B cell (primary cell): ENCODE results near the gene C19orf73. TPM values are rescaled to one million over a fixed set of nuclear protein-coding genes. Genes with fewer than 3 reads are reported as not detected.

Source experiments
- ATAC-seq: fragments of 200-7000 bp; cut with Tn5 transposase; one replicate; pipeline ENCODE4 v1.10.0; 2021; ENCODE audit warnings: low read depth, mild to moderate bottlenecking, moderate number of reproducible peaks, moderate library complexity
- CTCF ChIA-PET: fragments of 350-600 bp; sonication (Branson Sonifier 250); formaldehyde crosslinking; loops from one replicate; lab custom pipeline; 2021; ENCODE audit warnings: antibody characterized with exemption, inconsistent platforms; lab: Charles Lee
- POLR2A ChIA-PET: fragments of 350-600 bp; sonication (Branson Sonifier 250); formaldehyde crosslinking; loops from one replicate; lab custom pipeline; 2021; ENCODE audit warnings: antibody characterized with exemption; lab: Charles Lee
- DNase-seq: peaks from one replicate; pipeline ENCODE4 v3.0.0; 2013
- H2AFZ ChIP-seq: 2 replicates; pipeline ENCODE4 v1.6.1; 2012; ENCODE audit warnings: mild to moderate bottlenecking, low read depth, low read length; ENCODE audit not compliant: insufficient read depth, poor library complexity, severe bottlenecking
- H3K27ac ChIP-seq, 2 donors: 1 replicate in 1 of 2; 2 replicates in 1 of 2; pipeline ENCODE4 v1.5.1; 2012 to 2013; ENCODE audit warnings: low read length in 2 of 2, mild to moderate bottlenecking in 2 of 2, moderate library complexity in 1 of 2
- H3K27me3 ChIP-seq, 4 experiments: fragments of 200-600 bp in 1 of 4; sonication (generic) in 1 of 4; replicated peaks in 1 of 4; 1 replicate in 2 of 4; 2 replicates in 2 of 4; pipeline versions ENCODE4 v1.6.1 to v1.7.0; 2013 to 2016; ENCODE audit warnings: low read length in 3 of 4, mild to moderate bottlenecking in 2 of 4, mixed read lengths in 1 of 4, moderate library complexity in 1 of 4; ENCODE audit not compliant: insufficient read depth in 4 of 4, control insufficient read depth in 3 of 4; ENCODE audit errors: control extremely low read depth in 1 of 4
- H3K36me3 ChIP-seq, 2 experiments: replicated peaks in 1 of 2; 1 replicate in 1 of 2; 2 replicates in 1 of 2; pipeline versions ENCODE4 v1.6.1 to v1.7.1; 2013; ENCODE audit warnings: low read length in 1 of 2; ENCODE audit not compliant: insufficient read depth in 2 of 2, control insufficient read depth in 1 of 2; ENCODE audit errors: control extremely low read depth in 1 of 2, extremely low read depth in 1 of 2
- H3K4me1 ChIP-seq, 2 donors: fragments of 200-600 bp in 1 of 2; sonication (generic) in 1 of 2; 1 replicate in 1 of 2; 2 replicates in 1 of 2; pipeline versions ENCODE4 v1.5.1 to v1.6.1; 2013 to 2017; ENCODE audit warnings: low read length in 2 of 2; ENCODE audit not compliant: control insufficient read depth in 2 of 2, insufficient read depth in 2 of 2
- H3K4me2 ChIP-seq: replicated peaks from 2 replicates; pipeline ENCODE3; 2012; ENCODE audit warnings: mild to moderate bottlenecking, low read depth, low read length; ENCODE audit not compliant: poor library complexity, severe bottlenecking
- H3K4me3 ChIP-seq, 5 experiments: fragments of 200-600 bp in 1 of 5; sonication (generic) in 1 of 5; 1 replicate in 3 of 5; 2 replicates in 2 of 5; pipeline versions ENCODE4 v1.5.1 to v1.7.0; 2011 to 2016; ENCODE audit warnings: low read length in 4 of 5, mild to moderate bottlenecking in 4 of 5, low read depth in 2 of 5, control low read depth in 1 of 5, moderate library complexity in 1 of 5; ENCODE audit not compliant: insufficient read depth in 1 of 5; ENCODE audit errors: control extremely low read depth in 1 of 5, extremely low read depth in 1 of 5
- H3K79me2 ChIP-seq: fragments of 200-600 bp; sonication (generic); one replicate; pipeline ENCODE4 v1.6.0; 2016; ENCODE audit warnings: low read length; ENCODE audit not compliant: control insufficient read depth, insufficient read depth
- H3K9ac ChIP-seq: fragments of 200-600 bp; sonication (generic); 2 replicates; pipeline ENCODE4 v1.6.1; 2017; ENCODE audit warnings: mild to moderate bottlenecking, low read length, moderate library complexity
- H3K9me3 ChIP-seq, 3 donors: one replicate each; pipeline versions ENCODE4 v1.6.1 to v1.7.1; 2013; ENCODE audit warnings: low read length in 2 of 3; ENCODE audit not compliant: control insufficient read depth in 2 of 3, insufficient read depth in 1 of 3; ENCODE audit errors: control extremely low read depth in 1 of 3
- H4K20me1 ChIP-seq: 2 replicates; pipeline ENCODE4 v1.6.0; 2012; ENCODE audit warnings: mild to moderate bottlenecking, low read length; ENCODE audit not compliant: insufficient read depth, control insufficient read depth, poor library complexity, severe bottlenecking
- H3K27ac Mint-ChIP-seq: one replicate; pipeline ENCODE4 v1.8.0; 2021; ENCODE audit warnings: mixed read lengths
- H3K27me3 Mint-ChIP-seq: one replicate; pipeline ENCODE4 v1.8.0; 2021; ENCODE audit warnings: mixed read lengths
- H3K4me1 Mint-ChIP-seq: one replicate; pipeline ENCODE4 v1.8.0; 2021; ENCODE audit warnings: mixed read lengths
- H3K4me3 Mint-ChIP-seq: one replicate; pipeline ENCODE4 v1.8.0; 2021; ENCODE audit warnings: mixed read lengths
- H3K9me3 Mint-ChIP-seq: one replicate; pipeline ENCODE4 v1.8.0; 2022; ENCODE audit warnings: mixed read lengths; ENCODE audit not compliant: insufficient read depth
- EZH2 ChIP-seq: IDR thresholded peaks from 2 replicates; pipeline ENCODE4 v1.6.1; 2012; ENCODE audit warnings: borderline replicate concordance, low read depth, mild to moderate bottlenecking, moderate library complexity, low read length; ENCODE audit not compliant: insufficient read depth, poor library complexity, severe bottlenecking
- WGBS: methylation state at CpG from one replicate; pipeline ENCODE4 v1.1.5; 2013; ENCODE audit warnings: missing lambda C conversion rate; ENCODE audit not compliant: insufficient coverage; 5-methylcytosine and 5-hydroxymethylcytosine counted together
- intact Hi-C: fragments of 100-400 bp; cut with micrococcal nuclease; formaldehyde crosslinking; loops from one replicate; pipeline ENCODE4 v1.10.0; 2022
- polyA plus RNA-seq: library from polyadenylated mRNA; depleted of rRNA; stranded (reverse); fragments of >200 nt; gene quantifications from 2 replicates; pipeline ENCODE4 v1.2.3, GENCODE V29; 2012
- total RNA-seq, 2 donors: library from RNA; stranded (reverse); fragments of 120-200 nt in 1 of 2; gene quantifications; 1 replicate in 1 of 2; 2 replicates in 1 of 2; pipeline versions ENCODE4 v1.2.3 to v1.2.4, GENCODE V29; 2013 to 2022
- TF ChIP-seq, protein P1 (sequence below): fragments of 200-600 bp; IDR thresholded peaks from one replicate; pipeline ENCODE4 v1.8.0; 2022; ENCODE audit warnings: antibody characterized with exemption, mild to moderate bottlenecking

The C19orf73 gene
- total and polyA plus RNA-seq, 2 donors (not counting 1 experiment from before 2014, with no cell fraction given), result 3.9 to 8.2 TPM

DNA sequence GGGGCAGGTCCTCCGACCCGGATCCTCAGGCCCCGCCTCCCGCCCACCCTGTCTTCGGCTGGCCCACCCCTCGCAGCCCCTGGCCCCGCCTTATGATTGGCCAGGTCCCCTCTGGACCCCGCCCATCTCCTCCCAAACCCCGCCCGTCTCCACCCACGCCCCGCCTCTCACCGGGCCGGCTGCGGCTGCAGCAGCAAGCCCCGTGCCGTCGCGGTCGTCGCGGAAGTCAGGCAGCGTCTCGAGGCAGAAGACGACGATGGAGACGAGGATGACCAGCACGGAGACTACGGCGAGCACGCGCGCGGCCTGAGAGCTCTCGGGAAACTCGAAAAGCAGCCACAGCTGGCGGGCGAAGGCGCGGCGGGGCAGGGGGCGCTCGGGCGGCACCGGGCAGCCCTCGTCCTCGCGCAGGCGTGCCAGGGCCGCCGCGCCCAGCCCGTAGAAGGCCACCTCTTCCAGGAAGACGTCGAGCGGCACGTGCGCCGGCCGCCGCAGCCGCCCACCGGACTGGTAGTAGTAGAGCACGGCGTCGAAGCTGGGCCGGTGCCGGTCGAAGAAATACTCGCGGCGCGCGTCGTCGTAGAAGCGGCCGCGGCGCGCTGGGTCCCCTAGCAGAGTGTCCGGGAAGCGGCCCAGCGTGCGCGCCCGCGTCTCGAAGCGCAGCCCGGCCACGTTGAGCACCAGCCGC, 46.9 kb downstream of the C19orf73 start:
- peak; percentile 36 for DNase-seq
- peak overlapping the region; percentile 16 for H2AFZ ChIP-seq

DNA sequence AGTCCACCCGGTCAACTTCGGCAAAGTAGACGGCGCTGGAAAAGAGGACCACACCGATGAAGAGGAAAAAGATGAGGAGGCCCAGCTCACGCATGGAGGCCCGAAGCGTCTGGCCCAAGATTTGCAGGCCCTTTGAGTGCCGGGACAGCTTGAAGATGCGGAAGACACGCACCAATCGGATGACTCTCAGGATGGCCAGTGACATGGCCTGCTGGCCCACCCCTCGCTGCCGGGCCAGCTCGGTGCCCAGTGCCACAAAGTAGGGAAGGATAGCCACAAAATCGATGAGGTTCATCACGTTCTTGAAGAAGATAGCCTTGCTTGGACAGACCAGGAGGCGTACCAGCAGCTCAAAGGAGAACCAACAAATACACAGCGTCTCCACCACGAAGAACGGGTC, 48.5 kb downstream of the C19orf73 start:
- Histone ChIP-seq H3K4me1 (peaks cover 7 to 16% of the 10 kb centered on the region in 2 donors), H3K36me3 (no peaks in the 10 kb centered on the region), H2AFZ (no peak overlapping the region), H3K27ac (no peak overlapping the region), H3K79me2 (no peaks in the 10 kb centered on the region), H3K27me3 (peaks cover 0 to 72% (median 31%) of the 10 kb centered on the region in 4 experiments), H4K20me1 (no peaks in the 10 kb centered on the region), H3K9ac (no peak overlapping the region), H3K4me3 (no peak overlapping the region), H3K9me3 (peaks cover 0 to 20% (median 0%) of the 10 kb centered on the region in 3 donors), H3K4me2 (no peak overlapping the region)
- H3K9me3 Mint-ChIP-seq, result peaks cover 1% of the 10 kb centered on the region
- peaks cover 14% of the 10 kb centered on the region for H3K4me1 Mint-ChIP-seq
- DNase-seq (no peak), ATAC-seq (no peak)
- ChIA-PET POLR2A (interaction anchor here (0.5 kb wide), 1 partner anchor 255 kb away, joined by 3 read pairs; no protein-coding TSS in a partner anchor), CTCF (interaction anchor here (0.8 to 1.5 kb wide), 3 partner anchors 12 to 138 kb away, joined by 3 to 5 read pairs (median 3); no protein-coding TSS in a partner anchor)
- peak overlapping the region; percentile 26 for H3K4me3 Mint-ChIP-seq
- intact Hi-C loops, result no loop called here
- TF ChIP-seq, protein P1, sequence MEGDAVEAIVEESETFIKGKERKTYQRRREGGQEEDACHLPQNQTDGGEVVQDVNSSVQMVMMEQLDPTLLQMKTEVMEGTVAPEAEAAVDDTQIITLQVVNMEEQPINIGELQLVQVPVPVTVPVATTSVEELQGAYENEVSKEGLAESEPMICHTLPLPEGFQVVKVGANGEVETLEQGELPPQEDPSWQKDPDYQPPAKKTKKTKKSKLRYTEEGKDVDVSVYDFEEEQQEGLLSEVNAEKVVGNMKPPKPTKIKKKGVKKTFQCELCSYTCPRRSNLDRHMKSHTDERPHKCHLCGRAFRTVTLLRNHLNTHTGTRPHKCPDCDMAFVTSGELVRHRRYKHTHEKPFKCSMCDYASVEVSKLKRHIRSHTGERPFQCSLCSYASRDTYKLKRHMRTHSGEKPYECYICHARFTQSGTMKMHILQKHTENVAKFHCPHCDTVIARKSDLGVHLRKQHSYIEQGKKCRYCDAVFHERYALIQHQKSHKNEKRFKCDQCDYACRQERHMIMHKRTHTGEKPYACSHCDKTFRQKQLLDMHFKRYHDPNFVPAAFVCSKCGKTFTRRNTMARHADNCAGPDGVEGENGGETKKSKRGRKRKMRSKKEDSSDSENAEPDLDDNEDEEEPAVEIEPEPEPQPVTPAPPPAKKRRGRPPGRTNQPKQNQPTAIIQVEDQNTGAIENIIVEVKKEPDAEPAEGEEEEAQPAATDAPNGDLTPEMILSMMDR, result no peak
- no peak for TF ChIP-seq EZH2
- 93% methylated on average over 21 of the region's 21 CpGs for WGBS
- H3K27me3 Mint-ChIP-seq, result peaks cover 77% of the 10 kb centered on the region
- no peak overlapping the region for H3K27ac Mint-ChIP-seq

More for the DNA sequence above, 46.9 kb downstream of the C19orf73 start:
- CTCF ChIA-PET, result no interaction called here
- Histone ChIP-seq H3K4me2 (peak overlapping the region; percentile 45), H3K27me3 (peaks cover 0 to 64% (median 23%) of the 10 kb centered on the region in 4 experiments), H3K36me3 (no peaks in the 10 kb centered on the region), H3K79me2 (no peaks in the 10 kb centered on the region), H3K4me1 (peaks cover 7 to 16% of the 10 kb centered on the region in 2 donors), H3K9ac (no peak overlapping the region), H4K20me1 (no peaks in the 10 kb centered on the region), H3K4me3 (no peak overlapping the region), H3K9me3 (peaks cover 0 to 20% (median 0%) of the 10 kb centered on the region in 3 donors), H3K27ac (no peak overlapping the region)
- peak overlapping the region; percentile 13 for H3K4me3 Mint-ChIP-seq
- peaks cover 66% of the 10 kb centered on the region for H3K27me3 Mint-ChIP-seq
- no peak for TF ChIP-seq EZH2
- TF ChIP-seq, protein P1, result no peak
- H3K4me1 Mint-ChIP-seq, result peaks cover 11% of the 10 kb centered on the region
- peaks cover 1% of the 10 kb centered on the region for H3K9me3 Mint-ChIP-seq
- ATAC-seq, result peak; percentile 24
- intact Hi-C loops, result no loop called here
- POLR2A ChIA-PET, result no interaction called here
- WGBS, result 16% methylated on average over 91 of the region's 93 CpGs
- H3K27ac Mint-ChIP-seq, result no peak overlapping the region
